ENCODE data around the gene TIMM21.

- no peak for TF ChIP-seq CTCF (IDR thresholded peaks at IDR 0.05; ENCODE audit: poor library complexity, severe bottlenecking)
- TF ChIP-seq TAF1 (IDR thresholded peaks at IDR 0.05; ENCODE audit: low read depth): no peak
These were observed 43.3 kb downstream of the TIMM21 start for GRCh38 chr18:74191577-74191976.

Measured in neural cell (in vitro differentiated cells).